ENCODE measurements around the gene PFDN6. TPM values are rescaled to one million over a fixed set of nuclear protein-coding genes. Genes with fewer than 3 reads are reported as not detected.

PFDN6 gene
- polyA plus RNA-seq, 2 donors = 127 to 293 TPM

GRCh38 chr6:33292996-33293682 is 3.7 kb downstream of the PFDN6 start:
- peaks cover 20 to 33% of the 10 kb centered on the region in 2 donors for H3K36me3 ChIP-seq (ENCODE audit: control insufficient read depth in 2 of 2, insufficient read depth in 2 of 2, low read length in 1 of 2)

DNA sequence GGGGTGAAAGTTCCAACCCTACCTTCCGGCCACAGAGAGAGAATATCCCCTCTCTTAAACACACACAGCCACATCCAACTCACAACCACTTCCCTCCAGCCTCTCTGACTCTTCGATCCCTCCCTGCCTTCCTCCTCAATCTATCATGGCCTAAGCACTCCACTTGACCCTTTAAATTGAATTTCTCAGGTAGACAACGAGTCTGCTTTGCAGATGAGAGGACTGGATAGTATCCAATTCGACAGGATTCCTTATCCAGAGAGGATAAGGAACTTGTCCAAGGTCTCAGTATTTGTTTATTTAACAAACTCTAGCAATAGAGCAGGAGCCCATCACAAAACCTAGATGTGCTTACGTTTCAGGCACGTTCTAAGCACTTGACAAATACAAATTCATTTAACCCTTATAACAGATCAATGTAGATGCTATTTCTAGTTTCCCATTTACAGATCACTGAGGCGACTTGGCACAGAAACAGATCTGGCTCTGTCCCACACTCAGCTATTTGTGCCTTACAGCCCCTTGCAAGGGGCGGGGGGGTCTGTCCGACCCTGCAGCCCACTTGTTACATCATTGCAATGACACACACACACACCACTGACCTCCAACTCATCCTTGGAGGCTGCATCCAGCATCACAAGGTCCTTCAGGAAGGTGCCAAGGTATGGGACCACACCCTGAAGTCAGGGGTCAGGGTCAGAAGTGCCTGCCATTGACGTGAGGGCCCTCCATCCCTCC is 4.9 kb downstream of the PFDN6 start:
- H3K27ac ChIP-seq (ENCODE audit: low read depth in 2 of 2, low read length in 1 of 2) = no peak overlapping the region
- WGBS, 2 donors = 61% methylated on average over 10 of the region's 10 CpGs

More at GRCh38 chr6:33292996-33293682, 3.7 kb downstream of the PFDN6 start:
- Histone ChIP-seq H3K27ac (ENCODE audit: low read depth in 2 of 2, low read length in 1 of 2) (no peak overlapping the region), H3K4me1 (ENCODE audit: control insufficient read depth in 2 of 2, insufficient read depth in 2 of 2, low read length in 1 of 2) (peaks cover under 1 to 18% of the 10 kb centered on the region in 2 donors), H3K4me3 (ENCODE audit: low read depth in 1 of 2, low read length in 2 of 2) (no peak overlapping the region), H3K27me3 (ENCODE audit: control insufficient read depth in 1 of 2, insufficient read depth in 2 of 2, low read length in 2 of 2) (no peaks in the 10 kb centered on the region), H3K9me3 (ENCODE audit: control insufficient read depth in 2 of 2, insufficient read depth in 1 of 2, low read depth in 1 of 2, low read length in 1 of 2) (no peaks in the 10 kb centered on the region)
- WGBS, 2 donors = 84 to 89% methylated on average over 16 of the region's 16 CpGs

DNA sequence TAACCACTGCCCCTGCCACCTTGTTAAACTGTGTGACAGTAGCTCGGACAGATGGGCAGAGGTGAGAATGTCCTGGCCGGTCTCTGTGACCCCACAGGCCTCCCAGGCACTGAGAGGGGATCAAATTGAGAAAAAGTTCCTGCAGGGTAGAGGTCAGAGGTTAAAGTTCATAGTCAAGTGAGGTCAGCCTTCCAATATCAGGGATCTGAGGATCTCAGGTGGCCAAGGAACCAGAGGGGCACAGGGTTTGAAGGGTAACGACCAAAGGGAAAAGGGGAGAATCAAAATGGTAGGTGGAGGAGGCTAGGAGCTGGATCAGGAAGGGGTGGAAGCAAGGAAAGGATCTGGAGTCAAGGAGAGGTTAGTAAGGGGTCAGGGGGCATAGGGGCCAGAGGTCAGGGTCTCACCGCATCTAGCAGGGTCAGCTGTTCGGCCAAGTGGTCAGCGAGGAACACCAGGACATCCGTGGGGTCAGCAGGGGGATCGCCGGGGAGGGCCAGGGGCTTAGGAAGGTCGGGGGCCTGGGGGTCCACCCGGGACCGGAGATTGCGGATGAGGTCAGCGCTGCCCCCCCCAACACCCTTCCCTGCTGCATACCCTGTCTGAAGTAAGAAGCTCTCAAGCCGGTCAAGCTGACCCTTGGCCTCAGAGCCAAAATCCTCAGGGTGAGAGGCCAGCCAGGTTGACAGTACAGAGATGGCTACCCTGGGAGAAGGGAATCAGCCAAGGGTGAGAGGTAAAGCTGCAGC is 6.4 kb downstream of the PFDN6 start:
- Histone ChIP-seq H3K36me3 (ENCODE audit: control insufficient read depth in 2 of 2, insufficient read depth in 2 of 2, low read length in 1 of 2) (peaks cover 20 to 33% of the 10 kb centered on the region in 2 donors), H3K4me1 (ENCODE audit: control insufficient read depth in 2 of 2, insufficient read depth in 2 of 2, low read length in 1 of 2) (peaks cover 0 to 8% of the 10 kb centered on the region in 2 donors), H3K27me3 (ENCODE audit: control insufficient read depth in 1 of 2, insufficient read depth in 2 of 2, low read length in 2 of 2) (no peaks in the 10 kb centered on the region), H3K27ac (ENCODE audit: low read depth in 2 of 2, low read length in 1 of 2) (no peak overlapping the region), H3K9me3 (ENCODE audit: control insufficient read depth in 2 of 2, insufficient read depth in 1 of 2, low read depth in 1 of 2, low read length in 1 of 2) (no peaks in the 10 kb centered on the region), H3K4me3 (ENCODE audit: low read depth in 1 of 2, low read length in 2 of 2) (peak overlapping the region in 1 of 2 donors; percentile 76)
- WGBS, 2 donors = 84 to 87% methylated on average over 15 of the region's 15 CpGs

More for the DNA sequence above, 4.9 kb downstream of the PFDN6 start:
- H3K36me3 ChIP-seq (ENCODE audit: control insufficient read depth in 2 of 2, insufficient read depth in 2 of 2, low read length in 1 of 2) = peaks cover 20 to 33% of the 10 kb centered on the region in 2 donors
- H3K4me3 ChIP-seq (ENCODE audit: low read depth in 1 of 2, low read length in 2 of 2) = no peak overlapping the region
- H3K9me3 ChIP-seq (ENCODE audit: control insufficient read depth in 2 of 2, insufficient read depth in 1 of 2, low read depth in 1 of 2, low read length in 1 of 2) = no peaks in the 10 kb centered on the region
- peaks cover 0 to 14% of the 10 kb centered on the region in 2 donors for H3K4me1 ChIP-seq (ENCODE audit: control insufficient read depth in 2 of 2, insufficient read depth in 2 of 2, low read length in 1 of 2)
- no peaks in the 10 kb centered on the region for H3K27me3 ChIP-seq (ENCODE audit: control insufficient read depth in 1 of 2, insufficient read depth in 2 of 2, low read length in 2 of 2)

GRCh38 chr6:33296797-33297405 is 7.5 kb downstream of the PFDN6 start:
- Histone ChIP-seq H3K4me1 (ENCODE audit: control insufficient read depth in 2 of 2, insufficient read depth in 2 of 2, low read length in 1 of 2) (peaks cover 0 to 8% of the 10 kb centered on the region in 2 donors), H3K4me3 (ENCODE audit: low read depth in 1 of 2, low read length in 2 of 2) (peak overlapping the region; percentile 54 to 76), H3K9me3 (ENCODE audit: control insufficient read depth in 2 of 2, insufficient read depth in 1 of 2, low read depth in 1 of 2, low read length in 1 of 2) (no peaks in the 10 kb centered on the region), H3K36me3 (ENCODE audit: control insufficient read depth in 2 of 2, insufficient read depth in 2 of 2, low read length in 1 of 2) (peaks cover 16 to 27% of the 10 kb centered on the region in 2 donors), H3K27me3 (ENCODE audit: control insufficient read depth in 1 of 2, insufficient read depth in 2 of 2, low read length in 2 of 2) (no peaks in the 10 kb centered on the region), H3K27ac (ENCODE audit: low read depth in 2 of 2, low read length in 1 of 2) (peak overlapping the region; percentile 99 to 100)
- 54 to 63% methylated on average over 12 of the region's 12 CpGs for WGBS, 2 donors

DNA sequence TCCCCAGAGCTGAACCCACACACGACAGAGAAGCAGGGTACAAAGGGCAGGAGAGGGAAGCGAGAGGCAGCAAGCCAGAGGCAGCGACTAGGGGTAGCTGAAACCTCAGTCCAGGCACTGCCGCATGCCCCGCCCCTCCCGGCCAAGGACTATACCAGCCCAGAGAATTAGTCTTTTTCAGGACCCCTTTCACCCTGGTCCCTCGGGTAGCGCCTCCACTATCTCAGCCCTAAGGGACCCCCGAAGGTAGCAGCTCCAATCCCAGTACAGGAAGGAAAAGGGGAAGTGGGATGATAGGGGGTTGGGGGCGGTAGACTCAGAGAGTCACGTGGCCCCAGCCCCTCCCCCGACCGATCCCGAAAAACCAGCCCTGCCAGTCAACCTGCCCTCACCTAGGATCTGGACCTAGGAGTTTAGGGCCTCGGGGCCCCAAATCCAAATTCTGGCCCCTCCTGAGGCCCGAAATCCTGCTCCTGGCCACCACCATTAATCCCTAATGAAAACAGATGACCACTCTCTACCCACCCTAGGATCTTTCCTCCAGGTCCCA is 8.1 kb downstream of the PFDN6 start:
- Histone ChIP-seq H3K27ac (ENCODE audit: low read depth in 2 of 2, low read length in 1 of 2) (peak overlapping the region; percentile 99 to 100), H3K27me3 (ENCODE audit: control insufficient read depth in 1 of 2, insufficient read depth in 2 of 2, low read length in 2 of 2) (no peaks in the 10 kb centered on the region), H3K9me3 (ENCODE audit: control insufficient read depth in 2 of 2, insufficient read depth in 1 of 2, low read depth in 1 of 2, low read length in 1 of 2) (no peaks in the 10 kb centered on the region), H3K36me3 (ENCODE audit: control insufficient read depth in 2 of 2, insufficient read depth in 2 of 2, low read length in 1 of 2) (peaks cover 10 to 22% of the 10 kb centered on the region in 2 donors), H3K4me3 (ENCODE audit: low read depth in 1 of 2, low read length in 2 of 2) (peak overlapping the region; percentile 54 to 76), H3K4me1 (ENCODE audit: control insufficient read depth in 2 of 2, insufficient read depth in 2 of 2, low read length in 1 of 2) (peaks cover 0 to 8% of the 10 kb centered on the region in 2 donors)
- WGBS, 2 donors = 11 to 12% methylated on average over 15 to 16 of the region's 16 CpGs

DNA sequence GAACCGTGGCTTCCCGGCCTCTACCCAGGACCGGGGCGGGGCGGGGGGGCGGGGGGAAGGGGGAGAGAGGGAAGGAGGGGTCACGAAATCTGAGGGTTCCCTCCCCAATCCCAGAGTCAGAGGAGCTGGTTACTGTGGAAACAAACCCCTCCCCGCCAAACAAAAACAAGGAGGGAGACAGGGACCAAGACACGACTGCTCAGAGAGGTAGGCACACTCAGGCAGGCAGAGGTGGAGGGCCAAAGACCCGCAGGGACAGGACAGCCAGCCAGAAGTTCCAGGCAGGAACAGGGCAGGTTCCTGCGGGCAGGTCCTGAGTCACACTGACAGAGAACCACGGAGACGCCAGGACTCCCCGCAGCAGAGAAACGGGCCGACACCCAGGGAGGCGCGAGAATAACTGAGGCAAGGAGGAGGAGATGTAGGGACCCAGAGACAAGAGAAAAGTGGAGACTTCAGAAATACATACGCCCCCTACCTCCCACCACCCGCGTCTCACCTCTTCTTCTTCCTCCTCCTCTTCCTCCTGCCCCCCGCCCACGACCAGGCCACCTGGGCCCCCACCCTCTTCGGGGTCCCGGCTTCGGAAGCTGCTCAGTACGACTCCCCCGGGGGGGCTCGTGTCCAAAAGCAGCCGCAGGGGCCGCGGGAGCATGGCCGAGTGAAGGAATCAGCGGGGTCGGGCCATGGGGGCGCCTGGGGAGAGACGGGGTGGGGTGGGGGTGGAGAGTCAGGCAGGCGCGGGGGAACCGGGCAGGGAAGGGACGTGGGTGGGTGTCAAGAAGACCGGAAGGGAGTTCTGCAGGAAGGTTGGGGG is 8.8 kb downstream of the PFDN6 start:
- Histone ChIP-seq H3K36me3 (ENCODE audit: control insufficient read depth in 2 of 2, insufficient read depth in 2 of 2, low read length in 1 of 2) (peaks cover 9 to 20% of the 10 kb centered on the region in 2 donors), H3K4me1 (ENCODE audit: control insufficient read depth in 2 of 2, insufficient read depth in 2 of 2, low read length in 1 of 2) (peaks cover 0 to 8% of the 10 kb centered on the region in 2 donors), H3K4me3 (ENCODE audit: low read depth in 1 of 2, low read length in 2 of 2) (peak overlapping the region; percentile 76 to 90), H3K9me3 (ENCODE audit: control insufficient read depth in 2 of 2, insufficient read depth in 1 of 2, low read depth in 1 of 2, low read length in 1 of 2) (no peaks in the 10 kb centered on the region), H3K27me3 (ENCODE audit: control insufficient read depth in 1 of 2, insufficient read depth in 2 of 2, low read length in 2 of 2) (no peaks in the 10 kb centered on the region), H3K27ac (ENCODE audit: low read depth in 2 of 2, low read length in 1 of 2) (peak overlapping the region; percentile 99 to 100)
- WGBS, 2 donors = 0 to 2% methylated on average over 36 to 42 of the region's 42 CpGs

DNA sequence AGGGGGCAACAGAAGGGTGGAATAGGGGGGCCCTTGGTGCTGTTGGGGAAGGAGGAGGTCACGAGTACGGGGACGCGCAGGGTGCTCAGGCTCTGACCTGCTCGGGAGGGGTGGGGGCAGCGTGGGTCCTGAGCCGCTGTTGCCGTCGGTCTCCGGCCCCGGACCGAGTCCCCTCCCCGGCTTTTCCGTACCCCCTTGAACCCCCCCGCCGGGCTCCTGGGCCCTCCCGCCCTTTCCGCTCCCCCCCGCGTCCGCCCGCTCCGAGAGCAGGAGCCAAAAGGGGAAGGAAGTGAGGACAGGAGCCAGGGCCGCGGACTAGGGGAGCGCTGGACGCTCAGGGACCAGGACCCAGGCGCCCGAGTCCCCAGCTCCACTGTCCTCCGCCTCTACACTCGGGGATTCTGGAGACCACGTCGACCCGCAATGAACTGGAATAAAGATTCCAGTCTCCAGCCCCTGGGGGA is 9.4 kb downstream of the PFDN6 start, which contains the start of gene RGL2:
RGL2 (minus strand) TSS at position 170 of the 464 bp plus-strand sequence. CDS start 332 bp downstream, outside the sequence.
- H3K27me3 ChIP-seq (ENCODE audit: control insufficient read depth in 1 of 2, insufficient read depth in 2 of 2, low read length in 2 of 2) = no peaks in the 10 kb centered on the region
- no peaks in the 10 kb centered on the region for H3K9me3 ChIP-seq (ENCODE audit: control insufficient read depth in 2 of 2, insufficient read depth in 1 of 2, low read depth in 1 of 2, low read length in 1 of 2)
- H3K4me3 ChIP-seq (ENCODE audit: low read depth in 1 of 2, low read length in 2 of 2) = peak within 1 kb of the TSS; percentile 76 to 90
- peaks cover 0 to 8% of the 10 kb centered on the region in 2 donors for H3K4me1 ChIP-seq (ENCODE audit: control insufficient read depth in 2 of 2, insufficient read depth in 2 of 2, low read length in 1 of 2)
- 1% methylated on average over 13 to 34 of the region's 34 CpGs for WGBS, 2 donors
- H3K36me3 ChIP-seq (ENCODE audit: control insufficient read depth in 2 of 2, insufficient read depth in 2 of 2, low read length in 1 of 2) = peaks cover 9 to 16% of the 10 kb centered on the region in 2 donors
- peak within 1 kb of the TSS; percentile 99 to 100 for H3K27ac ChIP-seq (ENCODE audit: low read depth in 2 of 2, low read length in 1 of 2)

- 0% methylated on average over 54 of the region's 54 CpGs for WGBS, 2 donors
- H3K4me1 ChIP-seq (ENCODE audit: control insufficient read depth in 2 of 2, insufficient read depth in 2 of 2, low read length in 1 of 2) = peaks cover 0 to 8% of the 10 kb centered on the region in 2 donors
Observed at GRCh38 chr6:33299237-33299944, 10.0 kb downstream of the PFDN6 start.

More at GRCh38 chr6:33299237-33299944, 10.0 kb downstream of the PFDN6 start:
- Histone ChIP-seq H3K9me3 (ENCODE audit: control insufficient read depth in 2 of 2, insufficient read depth in 1 of 2, low read depth in 1 of 2, low read length in 1 of 2) (no peaks in the 10 kb centered on the region), H3K27me3 (ENCODE audit: control insufficient read depth in 1 of 2, insufficient read depth in 2 of 2, low read length in 2 of 2) (no peaks in the 10 kb centered on the region), H3K4me3 (ENCODE audit: low read depth in 1 of 2, low read length in 2 of 2) (peak overlapping the region; percentile 76 to 90), H3K36me3 (ENCODE audit: control insufficient read depth in 2 of 2, insufficient read depth in 2 of 2, low read length in 1 of 2) (peaks cover 13 to 22% of the 10 kb centered on the region in 2 donors), H3K27ac (ENCODE audit: low read depth in 2 of 2, low read length in 1 of 2) (peak overlapping the region; percentile 99 to 100)
